ENCODE results near the gene MRPL23.

MRPL23 gene

GRCh38 chr11:1943977-1944376 lies 3.2 kb upstream of the MRPL23 start:
- TF ChIP-seq CREB5 (CRISPR knock-in tag; IDR thresholded peaks at IDR 0.05; ENCODE audit: low read depth), result no peak
- no peak for TF ChIP-seq ZC3H10 (CRISPR knock-in tag; IDR thresholded peaks at IDR 0.05)
- TF ChIP-seq ARNTL (CRISPR knock-in tag; IDR thresholded peaks at IDR 0.05; ENCODE audit: borderline replicate concordance, low read depth), result no peak
- TF ChIP-seq TOX (CRISPR knock-in tag; IDR thresholded peaks at IDR 0.05; ENCODE audit: borderline replicate concordance), result no peak
- no peak for TF ChIP-seq ZFP3 (CRISPR knock-in tag; IDR thresholded peaks at IDR 0.05)
- no peak for TF ChIP-seq PPARA (CRISPR knock-in tag; IDR thresholded peaks at IDR 0.05; ENCODE audit: borderline replicate concordance)
- TF ChIP-seq OSR1 (CRISPR knock-in tag; IDR thresholded peaks at IDR 0.05), result no peak

GRCh38 chr11:1947592-1948237 lies 583 bp downstream of the MRPL23 start:
- TF ChIP-seq ZNF8 (CRISPR knock-in tag; IDR thresholded peaks at IDR 0.05), result no peak
- no peak for TF ChIP-seq ESRRG (CRISPR knock-in tag; IDR thresholded peaks at IDR 0.05)
- TF ChIP-seq ISL1 (CRISPR knock-in tag; IDR thresholded peaks at IDR 0.05), result no peak
- no peak for TF ChIP-seq ZNF70 (CRISPR knock-in tag; IDR thresholded peaks at IDR 0.05)
- no peak for TF ChIP-seq ZFP3 (CRISPR knock-in tag; IDR thresholded peaks at IDR 0.05)
- TF ChIP-seq ZFP30 (CRISPR knock-in tag; IDR thresholded peaks at IDR 0.05), result no peak
- peak; percentile 39 for ATAC-seq

More at GRCh38 chr11:1943977-1944376, 3.2 kb upstream of the MRPL23 start:
- ATAC-seq, result no peak; the same call in 2 of the 3 replicates

- TF ChIP-seq GLIS3 (CRISPR knock-in tag; IDR thresholded peaks at IDR 0.05) (no peak), ZNF565 (CRISPR knock-in tag; conservative IDR thresholded peaks at IDR 0.05; ENCODE audit: low read depth) (no peak), RARB (CRISPR knock-in tag; IDR thresholded peaks at IDR 0.05) (no peak), CREB5 (CRISPR knock-in tag; IDR thresholded peaks at IDR 0.05; ENCODE audit: low read depth) (no peak), TCF4 (CRISPR knock-in tag; IDR thresholded peaks at IDR 0.05; ENCODE audit: borderline replicate concordance) (no peak), BACH2 (CRISPR knock-in tag; IDR thresholded peaks at IDR 0.05; ENCODE audit: borderline replicate concordance) (no peak), ZC3H10 (CRISPR knock-in tag; IDR thresholded peaks at IDR 0.05) (no peak), POU6F1 (CRISPR knock-in tag; IDR thresholded peaks at IDR 0.05; ENCODE audit: borderline replicate concordance, low read depth) (no peak), ARNTL (CRISPR knock-in tag; IDR thresholded peaks at IDR 0.05; ENCODE audit: borderline replicate concordance, low read depth) (no peak), TSHZ2 (CRISPR knock-in tag; IDR thresholded peaks at IDR 0.05) (no peak), ZFP3 (CRISPR knock-in tag; IDR thresholded peaks at IDR 0.05) (no peak), PPARA (CRISPR knock-in tag; IDR thresholded peaks at IDR 0.05; ENCODE audit: borderline replicate concordance) (no peak), TOX (CRISPR knock-in tag; IDR thresholded peaks at IDR 0.05; ENCODE audit: borderline replicate concordance) (no peak), OSR1 (CRISPR knock-in tag; IDR thresholded peaks at IDR 0.05) (no peak), ESRRG (CRISPR knock-in tag; IDR thresholded peaks at IDR 0.05) (no peak), ISL1 (CRISPR knock-in tag; IDR thresholded peaks at IDR 0.05) (no peak), CSRNP3 (CRISPR knock-in tag; IDR thresholded peaks at IDR 0.05) (no peak)
Measured at GRCh38 chr11:1948389-1948788, 1.3 kb downstream of the MRPL23 start.

More at GRCh38 chr11:1948389-1948788, 1.3 kb downstream of the MRPL23 start:
- ATAC-seq, result peak; percentile 25; the same call in 1 of the 3 replicates

All from SK-N-SH treated with all-trans-retinoic acid at 6 μM for 48 hours (cell line).